Spinal cord (tissue), 10 donors: ENCODE measurements around the gene TNNC1. TPM values are rescaled to one million over a fixed set of nuclear protein-coding genes. Genes with fewer than 3 reads are reported as not detected.
A peak's percentile ranks its signal among the peaks of the same experiment; 100 is the strongest.

ENCODE experiments used
- DNase-seq, 6 donors: peaks; one replicate each; pipeline versions ENCODE4 v3.0.0 to v3.0.0-alpha.2; 2013 to 2015; ENCODE audit warnings: low spot score in 6 of 6, low read depth in 4 of 6
- H3K27ac ChIP-seq: one replicate; pipeline ENCODE4 v1.5.1; 2013; ENCODE audit warnings: low read depth, low read length, control low read depth
- H3K27me3 ChIP-seq: one replicate; pipeline ENCODE4 v1.6.1; 2013; ENCODE audit warnings: low read length; ENCODE audit not compliant: control insufficient read depth, insufficient read depth
- H3K36me3 ChIP-seq: one replicate; pipeline ENCODE4 v1.6.1; 2013; ENCODE audit warnings: low read length; ENCODE audit not compliant: control insufficient read depth, insufficient read depth
- H3K4me1 ChIP-seq: one replicate; pipeline ENCODE4 v1.6.1; 2013; ENCODE audit warnings: low read length; ENCODE audit not compliant: control insufficient read depth, insufficient read depth
- H3K4me3 ChIP-seq: one replicate; pipeline ENCODE4 v1.5.1; 2013; ENCODE audit warnings: low read depth, low read length, control low read depth
- H3K9me3 ChIP-seq: one replicate; pipeline ENCODE4 v1.6.1; 2013; ENCODE audit warnings: low read length; ENCODE audit not compliant: control insufficient read depth, insufficient read depth
- WGBS: methylation state at CpG from one replicate; pipeline ENCODE4 v1.1.5; 2013; ENCODE audit warnings: missing lambda C conversion rate; ENCODE audit not compliant: insufficient coverage; 5-methylcytosine and 5-hydroxymethylcytosine counted together
- polyA plus RNA-seq, 2 donors: library from polyadenylated mRNA; unstranded; fragments of 120-200 nt; gene quantifications; one replicate each; pipeline ENCODE4 v1.2.1, GENCODE V29; 2013; ENCODE audit not compliant: insufficient read length in 2 of 2
- total RNA-seq, 2 donors: library from RNA; depleted of rRNA in 1 of 2; stranded (reverse); fragments of 120-200 nt in 1 of 2; fragments of >200 nt in 1 of 2; gene quantifications; one replicate each; pipeline versions ENCODE4 v1.2.3 to v1.2.4, GENCODE V29; 2013 to 2014
- donor health status: healthy.

The TNNC1 gene
- total and polyA plus RNA-seq, 4 donors = 3.3 to 17.9 (median 6.1) TPM; not detected in 1

- peaks cover 94% of the 10 kb centered on the region for H3K36me3 ChIP-seq
- DNase-seq = no peak
- no peak overlapping the region for H3K4me3 ChIP-seq
- H3K27me3 ChIP-seq = no peaks in the 10 kb centered on the region
- 54% methylated on average over 8 of the region's 10 CpGs for WGBS
- peak overlapping the region; percentile 80 for H3K27ac ChIP-seq
- no peaks in the 10 kb centered on the region for H3K9me3 ChIP-seq
- peaks cover 43% of the 10 kb centered on the region for H3K4me1 ChIP-seq
Observed at GRCh38 chr3:52484680-52485461, 31.0 kb upstream of the TNNC1 start.

GRCh38 chr3:52483577-52484381 is 29.9 kb upstream of the TNNC1 start:
- DNase-seq = peak in 4 of 6 donors; percentile 4 to 55 (median 22)
- H3K9me3 ChIP-seq = no peaks in the 10 kb centered on the region
- peaks cover 94% of the 10 kb centered on the region for H3K36me3 ChIP-seq
- H3K4me3 ChIP-seq = no peak overlapping the region
- peaks cover 43% of the 10 kb centered on the region for H3K4me1 ChIP-seq
- no peaks in the 10 kb centered on the region for H3K27me3 ChIP-seq
- WGBS = 24% methylated on average over 12 of the region's 13 CpGs
- H3K27ac ChIP-seq = peak overlapping the region; percentile 83

GRCh38 chr3:52483081-52483480 is 29.2 kb upstream of the TNNC1 start:
- no peaks in the 10 kb centered on the region for H3K9me3 ChIP-seq
- peaks cover 43% of the 10 kb centered on the region for H3K4me1 ChIP-seq
- DNase-seq = no peak
- H3K27me3 ChIP-seq = no peaks in the 10 kb centered on the region
- peaks cover 94% of the 10 kb centered on the region for H3K36me3 ChIP-seq
- H3K27ac ChIP-seq = peak overlapping the region; percentile 83
- no peak overlapping the region for H3K4me3 ChIP-seq
- WGBS = 84% methylated on average over 14 of the region's 14 CpGs

- Histone ChIP-seq H3K4me1 (peaks cover 43% of the 10 kb centered on the region), H3K4me3 (no peak overlapping the region), H3K27ac (no peak overlapping the region), H3K9me3 (no peaks in the 10 kb centered on the region), H3K27me3 (no peaks in the 10 kb centered on the region), H3K36me3 (peaks cover 94% of the 10 kb centered on the region)
- DNase-seq = no peak
- 79% methylated on average over 21 of the region's 23 CpGs for WGBS
Observed at GRCh38 chr3:52481819-52482521, 28.1 kb upstream of the TNNC1 start.

GRCh38 chr3:52480768-52481715 is 27.2 kb upstream of the TNNC1 start:
- H3K4me1 ChIP-seq = peaks cover 42% of the 10 kb centered on the region
- 68% methylated on average over 22 of the region's 27 CpGs for WGBS
- peak in 1 of 6 donors; percentile 26 for DNase-seq

GRCh38 chr3:52479877-52480575 is 26.2 kb upstream of the TNNC1 start:
- WGBS = 90% methylated on average over 13 of the region's 16 CpGs
- H3K36me3 ChIP-seq = peaks cover 94% of the 10 kb centered on the region

More at GRCh38 chr3:52480768-52481715, 27.2 kb upstream of the TNNC1 start:
- no peaks in the 10 kb centered on the region for H3K9me3 ChIP-seq
- H3K4me3 ChIP-seq = no peak overlapping the region
- H3K27me3 ChIP-seq = no peaks in the 10 kb centered on the region
- H3K36me3 ChIP-seq = peaks cover 94% of the 10 kb centered on the region
- H3K27ac ChIP-seq = no peak overlapping the region

GRCh38 chr3:52479037-52479876 is 25.4 kb upstream of the TNNC1 start:
- no peaks in the 10 kb centered on the region for H3K9me3 ChIP-seq
- H3K27ac ChIP-seq = no peak overlapping the region
- H3K27me3 ChIP-seq = no peaks in the 10 kb centered on the region
- WGBS = 98% methylated on average over 7 of the region's 7 CpGs
- H3K36me3 ChIP-seq = peaks cover 94% of the 10 kb centered on the region
- DNase-seq = no peak
- peaks cover 26% of the 10 kb centered on the region for H3K4me1 ChIP-seq
- no peak overlapping the region for H3K4me3 ChIP-seq

More at GRCh38 chr3:52479877-52480575, 26.2 kb upstream of the TNNC1 start:
- H3K27ac ChIP-seq = no peak overlapping the region
- H3K9me3 ChIP-seq = no peaks in the 10 kb centered on the region
- peaks cover 33% of the 10 kb centered on the region for H3K4me1 ChIP-seq
- H3K27me3 ChIP-seq = no peaks in the 10 kb centered on the region
- H3K4me3 ChIP-seq = no peak overlapping the region
- DNase-seq = no peak

GRCh38 chr3:52477796-52478095 is 23.9 kb upstream of the TNNC1 start:
- no peaks in the 10 kb centered on the region for H3K9me3 ChIP-seq
- H3K27ac ChIP-seq = no peak overlapping the region
- no peak for DNase-seq
- peaks cover 98% of the 10 kb centered on the region for H3K36me3 ChIP-seq
- H3K27me3 ChIP-seq = no peaks in the 10 kb centered on the region
- H3K4me3 ChIP-seq = no peak overlapping the region
- 96% methylated on average over 5 of the region's 6 CpGs for WGBS
- peaks cover 15% of the 10 kb centered on the region for H3K4me1 ChIP-seq
